BE2C (cell line): ENCODE results near the gene TREX2. TPM values are rescaled to one million over a fixed set of nuclear protein-coding genes. Genes with fewer than 3 reads are reported as not detected.
A peak's percentile ranks its signal among the peaks of the same experiment; 100 is the strongest.

Experiments used
- DNase-seq: peaks from one replicate; pipeline ENCODE4 v3.0.0-alpha.2; 2020
- H3K27me3 ChIP-seq: fragments of 250-450 bp; sonication (Bioruptor Pico); 2 replicates; pipeline ENCODE4 v1.5.1; 2020; ENCODE audit warnings: mild to moderate bottlenecking
- H3K36me3 ChIP-seq: fragments of 250-450 bp; sonication (Bioruptor Pico); 2 replicates; pipeline ENCODE4 v1.5.1; 2020; ENCODE audit warnings: mild to moderate bottlenecking
- H3K4me1 ChIP-seq: fragments of 250-450 bp; sonication (Bioruptor Pico); 2 replicates; pipeline ENCODE4 v1.5.1; 2020
- H3K4me3 ChIP-seq: 2 replicates; pipeline ENCODE4 v1.5.1; 2011; ENCODE audit warnings: low read depth, low read length
- H3K9me3 ChIP-seq: fragments of 250-450 bp; sonication (Bioruptor Pico); 2 replicates; pipeline ENCODE4 v1.5.1; 2020
- CTCF ChIP-seq: IDR thresholded peaks from 2 replicates; pipeline ENCODE4 v1.5.1; 2012; ENCODE audit warnings: mild to moderate bottlenecking, low read depth, low read length
- polyA plus RNA-seq: library from polyadenylated mRNA; unstranded; fragments of >200 nt; gene quantifications from one replicate; pipeline ENCODE4 v1.2.1, GENCODE V29; 2012; ENCODE audit warnings: low read depth, missing spikeins; ENCODE audit not compliant: insufficient read length, insufficient read depth

Gene TREX2
- 4.6 TPM for polyA plus RNA-seq

GRCh38 chrX:153445856-153446635 lies at the start of gene TREX2:
TREX2 (minus strand) TSS chrX:153446056; CDS start chrX:153445430, 626 bp downstream.
- Histone ChIP-seq H3K36me3 (no peaks in the 10 kb centered on the region), H3K9me3 (no peaks in the 10 kb centered on the region), H3K4me3 (no peak within 1 kb of the TSS), H3K27me3 (no peaks in the 10 kb centered on the region), H3K4me1 (no peaks in the 10 kb centered on the region)
- TF ChIP-seq CTCF = no peak
- no peak for DNase-seq

- DNase-seq = peak; percentile 75
- no peaks in the 10 kb centered on the region for H3K27me3 ChIP-seq
- no peaks in the 10 kb centered on the region for H3K9me3 ChIP-seq
- H3K36me3 ChIP-seq = no peaks in the 10 kb centered on the region
- peaks cover 12% of the 10 kb centered on the region for H3K4me1 ChIP-seq
- peak overlapping the region; percentile 55 for H3K4me3 ChIP-seq
- no peak for TF ChIP-seq CTCF
These were observed 49.5 kb upstream of the TREX2 start for GRCh38 chrX:153495362-153495751.

DNA sequence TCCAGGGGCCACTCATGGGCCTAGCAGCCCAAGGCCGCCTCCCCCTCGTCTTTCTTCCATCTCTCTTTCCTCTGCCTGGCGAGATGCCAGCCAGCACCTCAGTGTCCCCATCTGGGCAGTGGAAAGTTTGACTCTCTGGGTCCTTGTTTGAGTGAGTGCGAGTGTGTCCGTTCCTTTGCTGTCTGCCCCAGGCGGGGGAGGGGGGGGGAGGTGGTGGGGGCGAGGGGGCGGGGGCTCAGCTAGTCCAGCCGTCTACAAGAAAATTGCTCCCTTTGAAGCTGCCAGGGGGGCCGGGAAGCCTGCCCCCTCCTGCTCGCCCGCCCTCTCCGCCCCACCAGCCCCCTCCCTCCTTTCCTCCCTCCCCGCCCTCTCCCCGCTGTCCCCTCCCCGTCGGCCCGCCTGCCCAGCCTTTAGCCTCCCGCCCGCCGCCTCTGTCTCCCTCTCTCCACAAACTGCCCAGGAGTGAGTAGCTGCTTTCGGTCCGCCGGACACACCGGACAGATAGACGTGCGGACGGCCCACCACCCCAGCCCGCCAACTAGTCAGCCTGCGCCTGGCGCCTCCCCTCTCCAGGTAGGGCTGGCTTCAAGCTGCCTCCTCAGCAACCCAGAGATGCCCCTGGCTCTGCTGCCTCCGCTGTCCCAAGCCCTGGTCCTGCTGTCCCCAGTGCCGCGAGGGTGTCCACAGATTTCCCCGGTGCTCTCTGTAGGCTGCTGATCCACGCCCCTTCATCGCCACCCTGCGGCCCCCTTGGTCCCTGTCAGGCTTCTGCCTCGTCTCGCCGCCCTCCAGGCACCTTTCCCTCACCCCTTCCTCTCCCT lies 48.9 kb upstream of the TREX2 start, which contains the start of gene BGN:
BGN (plus strand) TSS at position 440 of the 821 bp plus-strand sequence. CDS start 9,652 bp downstream, outside the sequence.
- H3K36me3 ChIP-seq = no peaks in the 10 kb centered on the region
- H3K4me3 ChIP-seq = peak within 1 kb of the TSS; percentile 55
- no peaks in the 10 kb centered on the region for H3K9me3 ChIP-seq
- peaks cover 12% of the 10 kb centered on the region for H3K4me1 ChIP-seq
- H3K27me3 ChIP-seq = no peaks in the 10 kb centered on the region
- DNase-seq = peak; percentile 80
- peak; percentile 57 for TF ChIP-seq CTCF

GRCh38 chrX:153494061-153494460 lies 48.2 kb upstream of the TREX2 start:
- no peak overlapping the region; the same call in 1 of the 2 replicates for H3K4me3 ChIP-seq
- no peak for TF ChIP-seq CTCF

DNA sequence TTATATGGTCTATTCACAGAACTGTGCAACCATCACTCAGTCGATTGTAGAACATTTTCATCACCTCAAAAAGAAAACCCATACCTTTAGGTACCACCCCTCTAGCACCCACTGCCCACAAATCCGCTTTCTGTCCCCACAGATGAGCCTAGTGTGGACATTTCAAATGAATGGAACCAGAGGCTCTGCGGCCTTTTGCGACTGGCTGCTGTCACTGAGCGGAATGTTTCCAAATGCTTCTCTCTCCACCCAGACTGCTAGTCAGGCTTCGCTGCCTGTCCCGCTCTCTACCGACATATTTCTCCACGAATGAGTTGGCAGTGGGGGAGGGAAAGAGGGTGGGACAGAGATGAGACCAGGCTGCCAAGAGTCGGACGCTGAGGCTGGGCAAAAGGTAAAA lies 47.2 kb upstream of the TREX2 start:
- no peak for TF ChIP-seq CTCF
- no peak for DNase-seq
- no peaks in the 10 kb centered on the region for H3K27me3 ChIP-seq
- H3K9me3 ChIP-seq = no peaks in the 10 kb centered on the region
- H3K36me3 ChIP-seq = no peaks in the 10 kb centered on the region
- H3K4me3 ChIP-seq = no peak overlapping the region
- H3K4me1 ChIP-seq = peaks cover 11% of the 10 kb centered on the region

More at GRCh38 chrX:153494061-153494460, 48.2 kb upstream of the TREX2 start:
- Histone ChIP-seq H3K36me3 (no peaks in the 10 kb centered on the region), H3K27me3 (no peaks in the 10 kb centered on the region), H3K9me3 (no peaks in the 10 kb centered on the region), H3K4me1 (peaks cover 9% of the 10 kb centered on the region)
- no peak for DNase-seq
